ENCODE results near the gene SVIL. TPM values are rescaled to one million over a fixed set of nuclear protein-coding genes. Genes with fewer than 3 reads are reported as not detected.
"Not testable (repeated sequence)": the region's sequence is repeated elsewhere in the genome, so short reads cannot be mapped to it uniquely, and the experiment has no call there.

Gene SVIL
- total RNA-seq, 1 experiment from 2014 or later = 147 TPM

DNA sequence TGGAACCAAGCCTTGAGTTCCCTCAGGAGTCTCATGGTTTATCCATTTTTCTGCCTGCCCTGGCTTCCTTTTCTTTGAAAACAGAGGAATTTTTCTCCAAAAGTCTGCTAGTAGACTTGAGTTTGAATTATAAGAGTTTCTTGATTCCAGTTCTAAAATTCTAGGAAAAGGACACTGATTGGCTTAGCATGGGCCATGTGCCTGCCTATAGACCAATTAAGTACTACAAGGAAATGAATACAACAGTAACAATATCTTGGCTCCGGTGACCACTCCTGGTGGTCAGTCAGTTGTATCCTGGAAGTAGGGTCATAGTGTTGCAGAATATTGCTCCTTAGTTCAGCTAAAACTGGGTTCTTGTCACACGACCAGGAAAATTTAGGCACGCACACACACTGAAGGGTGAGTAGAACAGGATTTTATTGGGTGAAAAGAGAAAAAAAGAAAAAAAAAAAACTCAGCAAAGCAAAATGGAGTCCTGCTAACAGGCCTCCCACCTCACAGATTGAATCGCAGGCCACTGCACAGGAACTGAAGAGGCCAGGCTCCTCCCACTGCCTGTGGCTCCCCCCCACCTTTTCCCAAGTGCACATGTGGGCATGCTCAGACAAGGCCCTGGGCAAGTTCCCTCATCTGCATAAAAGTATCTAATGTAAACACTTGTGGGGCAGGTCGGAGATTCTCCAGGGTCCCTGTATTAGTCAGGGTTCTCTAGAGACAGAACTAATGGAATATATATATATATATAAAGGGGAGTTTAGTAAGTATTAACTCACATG, 190.8 kb downstream of the SVIL start:
- intact Hi-C loops (cut with micrococcal nuclease; ENCODE audit: unreplicated experiment) = no loop called here
- no TSS peak for BruUV-seq (replicated peaks)
- TF ChIP-seq, protein P1, sequence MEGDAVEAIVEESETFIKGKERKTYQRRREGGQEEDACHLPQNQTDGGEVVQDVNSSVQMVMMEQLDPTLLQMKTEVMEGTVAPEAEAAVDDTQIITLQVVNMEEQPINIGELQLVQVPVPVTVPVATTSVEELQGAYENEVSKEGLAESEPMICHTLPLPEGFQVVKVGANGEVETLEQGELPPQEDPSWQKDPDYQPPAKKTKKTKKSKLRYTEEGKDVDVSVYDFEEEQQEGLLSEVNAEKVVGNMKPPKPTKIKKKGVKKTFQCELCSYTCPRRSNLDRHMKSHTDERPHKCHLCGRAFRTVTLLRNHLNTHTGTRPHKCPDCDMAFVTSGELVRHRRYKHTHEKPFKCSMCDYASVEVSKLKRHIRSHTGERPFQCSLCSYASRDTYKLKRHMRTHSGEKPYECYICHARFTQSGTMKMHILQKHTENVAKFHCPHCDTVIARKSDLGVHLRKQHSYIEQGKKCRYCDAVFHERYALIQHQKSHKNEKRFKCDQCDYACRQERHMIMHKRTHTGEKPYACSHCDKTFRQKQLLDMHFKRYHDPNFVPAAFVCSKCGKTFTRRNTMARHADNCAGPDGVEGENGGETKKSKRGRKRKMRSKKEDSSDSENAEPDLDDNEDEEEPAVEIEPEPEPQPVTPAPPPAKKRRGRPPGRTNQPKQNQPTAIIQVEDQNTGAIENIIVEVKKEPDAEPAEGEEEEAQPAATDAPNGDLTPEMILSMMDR (IDR thresholded peaks at IDR 0.05; ENCODE audit: unreplicated experiment) = no peak
- no peak for DNase-seq
- Mint-ChIP-seq H3K27me3 (ENCODE audit: unreplicated experiment) (no peaks in the 10 kb centered on the region), H3K36me3 (ENCODE audit: insufficient read depth, unreplicated experiment) (no peaks in the 10 kb centered on the region), H3K4me3 (ENCODE audit: low read depth, unreplicated experiment) (no peak overlapping the region), H3K27ac (ENCODE audit: unreplicated experiment) (no peak overlapping the region), H3K4me1 (ENCODE audit: low read depth, unreplicated experiment) (peaks cover 20% of the 10 kb centered on the region), H3K9me3 (ENCODE audit: low read depth, unreplicated experiment) (peaks cover 5% of the 10 kb centered on the region)
- CTCF ChIA-PET = no interaction called here

DNA sequence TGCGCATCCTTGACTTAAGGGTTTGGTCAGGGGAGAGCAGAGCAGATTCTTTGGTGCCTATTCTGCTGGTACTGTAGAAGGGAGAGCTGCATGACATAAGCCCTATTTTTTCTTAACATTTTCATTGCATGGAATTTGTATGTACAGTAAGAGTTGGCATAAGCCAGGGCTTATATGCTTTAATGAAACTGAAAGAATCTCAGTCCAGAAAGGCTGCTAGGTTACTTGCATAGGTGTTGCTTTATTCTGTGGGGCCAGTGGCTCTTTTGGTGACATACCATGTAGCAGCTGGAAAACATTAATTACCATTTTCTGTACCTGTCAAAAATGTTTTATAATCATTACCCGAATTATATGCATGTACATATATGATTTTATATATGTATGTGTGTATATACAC, 193.8 kb downstream of the SVIL start:
- Mint-ChIP-seq H3K9me3 (ENCODE audit: low read depth, unreplicated experiment) (peaks cover 16% of the 10 kb centered on the region), H3K4me1 (ENCODE audit: low read depth, unreplicated experiment) (peaks cover 18% of the 10 kb centered on the region), H3K27me3 (ENCODE audit: unreplicated experiment) (no peaks in the 10 kb centered on the region), H3K36me3 (ENCODE audit: insufficient read depth, unreplicated experiment) (no peaks in the 10 kb centered on the region), H3K27ac (ENCODE audit: unreplicated experiment) (no peak overlapping the region), H3K4me3 (ENCODE audit: low read depth, unreplicated experiment) (no peak overlapping the region)
- intact Hi-C loops (cut with micrococcal nuclease; ENCODE audit: unreplicated experiment) = no loop called here
- DNase-seq = no peak
- no TSS peak for BruUV-seq (replicated peaks)
- CTCF ChIA-PET = no interaction called here
- TF ChIP-seq, protein P1 (IDR thresholded peaks at IDR 0.05; ENCODE audit: unreplicated experiment) = no peak

DNA sequence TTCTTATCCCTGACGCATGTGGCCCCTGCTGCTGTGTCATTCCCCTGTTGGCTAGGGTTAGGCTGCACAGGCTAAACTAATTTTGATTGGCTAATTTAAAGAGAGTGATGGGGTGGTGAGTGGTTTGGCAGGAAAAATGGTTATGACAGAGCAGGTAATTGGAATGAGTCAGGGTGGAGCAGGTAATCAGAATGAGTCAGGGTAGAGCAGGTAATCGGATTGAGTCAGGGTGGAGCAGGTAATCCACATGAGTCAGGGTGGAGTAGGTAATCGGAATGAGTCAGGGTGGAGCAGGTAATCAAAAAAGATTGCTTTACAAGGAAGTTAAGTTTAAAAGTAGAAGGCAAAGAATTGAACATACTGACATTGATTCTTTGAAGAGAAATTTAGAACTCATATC, 195.8 kb downstream of the SVIL start:
- H3K4me1 Mint-ChIP-seq (ENCODE audit: low read depth, unreplicated experiment); DNase-seq; CTCF ChIA-PET; H3K36me3 Mint-ChIP-seq (ENCODE audit: insufficient read depth, unreplicated experiment); H3K27me3 Mint-ChIP-seq (ENCODE audit: unreplicated experiment); intact Hi-C loops (cut with micrococcal nuclease; ENCODE audit: unreplicated experiment); BruUV-seq (replicated peaks); H3K4me3 Mint-ChIP-seq (ENCODE audit: low read depth, unreplicated experiment); H3K27ac Mint-ChIP-seq (ENCODE audit: unreplicated experiment): not testable (repeated sequence)
- H3K9me3 Mint-ChIP-seq (ENCODE audit: low read depth, unreplicated experiment) = peaks cover 14% of the 10 kb centered on the region

DNA sequence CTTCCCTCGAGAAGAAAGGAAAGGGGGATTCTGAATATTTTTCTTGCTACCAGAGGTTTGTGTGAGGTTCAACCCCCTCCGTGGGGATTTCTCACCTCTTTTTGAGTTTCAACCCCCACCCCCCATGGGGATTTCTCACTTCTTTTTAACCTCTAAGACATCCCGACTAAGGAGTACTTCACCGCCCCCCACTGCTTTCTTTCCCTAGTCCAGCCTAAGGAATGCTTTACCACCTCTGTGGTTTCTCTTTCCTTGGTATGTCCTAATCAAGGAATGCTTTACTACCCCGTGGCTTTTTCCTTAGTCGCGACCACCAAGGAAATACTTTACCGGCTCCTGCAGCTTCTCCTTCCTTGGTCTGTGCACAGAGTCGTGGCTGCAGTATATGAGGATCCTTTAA, 196.5 kb downstream of the SVIL start:
- Mint-ChIP-seq H3K9me3 (ENCODE audit: low read depth, unreplicated experiment) (peaks cover 14% of the 10 kb centered on the region), H3K36me3 (ENCODE audit: insufficient read depth, unreplicated experiment) (no peaks in the 10 kb centered on the region), H3K4me3 (ENCODE audit: low read depth, unreplicated experiment) (no peak overlapping the region), H3K27ac (ENCODE audit: unreplicated experiment) (no peak overlapping the region), H3K27me3 (ENCODE audit: unreplicated experiment) (no peaks in the 10 kb centered on the region), H3K4me1 (ENCODE audit: low read depth, unreplicated experiment) (peaks cover 7% of the 10 kb centered on the region)
- no TSS peak for BruUV-seq (replicated peaks)
- DNase-seq = no peak
- CTCF ChIA-PET = no interaction called here
- TF ChIP-seq, protein P1 (IDR thresholded peaks at IDR 0.05; ENCODE audit: unreplicated experiment) = no peak
- intact Hi-C loops (cut with micrococcal nuclease; ENCODE audit: unreplicated experiment) = no loop called here

DNA sequence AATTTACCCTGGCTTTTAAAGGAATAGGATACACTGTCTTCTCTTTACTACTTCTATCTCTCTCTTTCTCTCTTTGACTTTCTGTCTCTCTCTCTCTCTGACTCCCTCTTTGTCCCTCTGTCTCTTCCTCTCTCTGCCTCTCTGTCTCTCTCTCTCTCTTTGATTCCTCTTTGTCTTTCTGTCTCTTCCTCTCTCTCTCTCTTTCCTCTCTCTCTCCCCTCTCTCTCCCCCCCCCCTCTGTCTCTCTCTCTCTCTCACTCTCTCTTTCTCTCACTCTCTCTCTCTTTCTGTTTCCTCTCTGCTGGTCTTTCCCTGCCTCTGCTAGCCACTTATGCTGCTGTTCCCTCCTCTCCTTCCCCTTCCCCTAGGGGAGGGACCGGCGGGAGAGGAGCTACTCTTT, 196.9 kb downstream of the SVIL start:
- intact Hi-C loops (cut with micrococcal nuclease; ENCODE audit: unreplicated experiment) = no loop called here
- Mint-ChIP-seq H3K27ac (ENCODE audit: unreplicated experiment) (no peak overlapping the region), H3K9me3 (ENCODE audit: low read depth, unreplicated experiment) (peaks cover 14% of the 10 kb centered on the region), H3K36me3 (ENCODE audit: insufficient read depth, unreplicated experiment) (no peaks in the 10 kb centered on the region), H3K4me1 (ENCODE audit: low read depth, unreplicated experiment) (peaks cover 7% of the 10 kb centered on the region), H3K4me3 (ENCODE audit: low read depth, unreplicated experiment) (no peak overlapping the region), H3K27me3 (ENCODE audit: unreplicated experiment) (no peaks in the 10 kb centered on the region)
- DNase-seq = no peak
- CTCF ChIA-PET = no interaction called here
- BruUV-seq (replicated peaks) = no TSS peak
- TF ChIP-seq, protein P1 (IDR thresholded peaks at IDR 0.05; ENCODE audit: unreplicated experiment) = no peak

All from Calu3 (cell line).